Activated CD8-positive, alpha-beta memory T cell treated with anti-CD3 and anti-CD28 coated beads, Interleukin-2, amount 50 U/mL, for 1 hour (primary cell): ENCODE results near the gene TEK.
"Not testable (repeated sequence)": the region's sequence is repeated elsewhere in the genome, so short reads cannot be mapped to it uniquely, and the experiment has no call there.

ENCODE experiments used
- DNase-seq: peaks from one replicate; pipeline ENCODE4 v3.0.0-alpha.2; 2020; ENCODE audit errors: extremely low read depth

TEK gene

GRCh38 chr9:27108981-27109541 lies at the start of gene TEK:
TSS of gene TEK (plus strand) at chr9:27109225. CDS start at chr9:27109591, 366 bp downstream.
- DNase-seq = no peak

GRCh38 chr9:27059412-27059811 lies 49.6 kb upstream of the TEK start:
- no peak for DNase-seq

GRCh38 chr9:27059907-27060306 lies 49.1 kb upstream of the TEK start:
- DNase-seq = no peak

- no peak for DNase-seq
Observed at GRCh38 chr9:27065288-27065687, 43.7 kb upstream of the TEK start.

GRCh38 chr9:27073841-27074728 lies 34.9 kb upstream of the TEK start:
- no peak for DNase-seq

- no peak for DNase-seq
Observed at GRCh38 chr9:27078685-27079084, 30.3 kb upstream of the TEK start.

GRCh38 chr9:27085456-27085855 lies 23.6 kb upstream of the TEK start:
- DNase-seq = no peak

GRCh38 chr9:27086818-27087680 lies 22.0 kb upstream of the TEK start:
- DNase-seq = no peak

- DNase-seq = no peak
Observed at GRCh38 chr9:27088981-27089380, 20.0 kb upstream of the TEK start.

GRCh38 chr9:27089706-27090105 lies 19.3 kb upstream of the TEK start:
- DNase-seq = no peak

GRCh38 chr9:27090231-27090630 lies 18.8 kb upstream of the TEK start:
- DNase-seq = no peak

GRCh38 chr9:27090711-27091110 lies 18.3 kb upstream of the TEK start:
- DNase-seq = no peak

- not testable (repeated sequence) for DNase-seq
Observed at GRCh38 chr9:27092496-27092895, 16.5 kb upstream of the TEK start.

- DNase-seq = not testable (repeated sequence)
Observed at GRCh38 chr9:27093384-27094067, 15.5 kb upstream of the TEK start.

GRCh38 chr9:27094640-27095298 lies 14.3 kb upstream of the TEK start:
- no peak for DNase-seq

GRCh38 chr9:27107241-27107640 lies 1.8 kb upstream of the TEK start:
- DNase-seq = no peak

- no peak for DNase-seq
Observed at GRCh38 chr9:27109621-27110020, 596 bp downstream of the TEK start.

- no peak for DNase-seq
Observed at GRCh38 chr9:27110181-27110580, 1.2 kb downstream of the TEK start.

GRCh38 chr9:27112235-27112634 lies 3.2 kb downstream of the TEK start:
- no peak for DNase-seq

- no peak for DNase-seq
Observed at GRCh38 chr9:27117489-27118135, 8.6 kb downstream of the TEK start.

GRCh38 chr9:27118916-27119315 lies 9.9 kb downstream of the TEK start:
- no peak for DNase-seq
